ENCODE data around the gene RAP1GDS1. TPM values are rescaled to one million over a fixed set of nuclear protein-coding genes. Genes with fewer than 3 reads are reported as not detected.

Gene RAP1GDS1
- total RNA-seq, 1 donor from 2014 or later, result 31.6 TPM

DNA sequence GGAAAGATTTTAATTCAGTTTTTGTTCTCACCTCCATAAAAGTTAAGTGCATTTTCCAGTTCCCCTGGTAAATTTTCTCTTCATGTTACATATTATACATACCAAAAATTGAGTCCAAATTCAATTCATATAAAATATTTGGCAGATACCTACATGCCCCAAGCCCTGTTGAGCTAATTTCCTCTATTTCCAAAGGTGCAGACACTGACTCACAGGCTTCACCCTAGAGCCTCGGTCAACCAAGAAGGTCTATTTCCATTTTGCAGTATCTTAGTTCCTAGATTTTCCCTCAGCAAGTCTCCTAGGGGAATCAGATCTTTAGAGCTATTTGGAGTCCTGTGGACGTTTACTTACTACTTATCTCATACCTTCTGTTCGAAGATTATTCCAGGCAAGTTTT lies 222.8 kb downstream of the RAP1GDS1 start:
- H3K36me3 Mint-ChIP-seq, result no peaks in the 10 kb centered on the region
- no peak overlapping the region for H3K4me3 Mint-ChIP-seq
- peaks cover 4% of the 10 kb centered on the region for H3K4me1 Mint-ChIP-seq (ENCODE audit: unreplicated experiment)
- no peaks in the 10 kb centered on the region for H3K27me3 Mint-ChIP-seq
- no peaks in the 10 kb centered on the region for H3K9me3 Mint-ChIP-seq
- no peak overlapping the region for H3K27ac Mint-ChIP-seq
- DNase-seq (ENCODE audit: extremely low spot score, unreplicated experiment), result no peak
- TF ChIP-seq, protein P1, sequence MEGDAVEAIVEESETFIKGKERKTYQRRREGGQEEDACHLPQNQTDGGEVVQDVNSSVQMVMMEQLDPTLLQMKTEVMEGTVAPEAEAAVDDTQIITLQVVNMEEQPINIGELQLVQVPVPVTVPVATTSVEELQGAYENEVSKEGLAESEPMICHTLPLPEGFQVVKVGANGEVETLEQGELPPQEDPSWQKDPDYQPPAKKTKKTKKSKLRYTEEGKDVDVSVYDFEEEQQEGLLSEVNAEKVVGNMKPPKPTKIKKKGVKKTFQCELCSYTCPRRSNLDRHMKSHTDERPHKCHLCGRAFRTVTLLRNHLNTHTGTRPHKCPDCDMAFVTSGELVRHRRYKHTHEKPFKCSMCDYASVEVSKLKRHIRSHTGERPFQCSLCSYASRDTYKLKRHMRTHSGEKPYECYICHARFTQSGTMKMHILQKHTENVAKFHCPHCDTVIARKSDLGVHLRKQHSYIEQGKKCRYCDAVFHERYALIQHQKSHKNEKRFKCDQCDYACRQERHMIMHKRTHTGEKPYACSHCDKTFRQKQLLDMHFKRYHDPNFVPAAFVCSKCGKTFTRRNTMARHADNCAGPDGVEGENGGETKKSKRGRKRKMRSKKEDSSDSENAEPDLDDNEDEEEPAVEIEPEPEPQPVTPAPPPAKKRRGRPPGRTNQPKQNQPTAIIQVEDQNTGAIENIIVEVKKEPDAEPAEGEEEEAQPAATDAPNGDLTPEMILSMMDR (conservative IDR thresholded peaks at IDR 0.05), result no peak

DNA sequence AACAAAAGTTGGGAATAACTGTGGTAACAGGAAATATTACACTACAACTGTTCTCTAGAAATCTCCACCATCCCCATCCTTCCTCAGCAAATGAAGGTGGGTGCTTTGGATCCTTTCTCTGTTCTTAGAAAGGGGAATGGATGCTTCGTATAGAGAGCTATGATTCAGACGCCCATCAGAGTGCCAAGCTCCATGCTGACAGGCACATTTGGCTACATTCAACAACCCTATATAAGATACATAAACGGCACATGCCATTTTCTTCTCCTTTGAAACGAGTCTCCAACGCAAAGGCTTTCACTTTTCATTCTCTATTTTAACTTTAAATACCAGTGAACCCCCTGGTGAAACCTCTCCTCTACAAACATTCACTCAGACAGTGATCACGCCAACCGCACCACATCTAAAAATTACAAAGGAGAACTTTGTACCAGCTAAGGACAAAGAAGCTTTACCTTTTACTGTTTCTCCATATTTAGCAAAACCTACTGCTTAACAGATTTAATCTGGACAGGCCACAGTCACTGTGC lies 224.7 kb downstream of the RAP1GDS1 start:
- DNase-seq (ENCODE audit: extremely low spot score, unreplicated experiment), result no peak
- peaks cover 4% of the 10 kb centered on the region for H3K4me1 Mint-ChIP-seq (ENCODE audit: unreplicated experiment)
- H3K9me3 Mint-ChIP-seq, result no peaks in the 10 kb centered on the region
- H3K4me3 Mint-ChIP-seq, result no peak overlapping the region
- H3K36me3 Mint-ChIP-seq, result peaks cover 3% of the 10 kb centered on the region
- TF ChIP-seq, protein P1 (conservative IDR thresholded peaks at IDR 0.05), result no peak
- H3K27ac Mint-ChIP-seq, result no peak overlapping the region
- H3K27me3 Mint-ChIP-seq, result no peaks in the 10 kb centered on the region

DNA sequence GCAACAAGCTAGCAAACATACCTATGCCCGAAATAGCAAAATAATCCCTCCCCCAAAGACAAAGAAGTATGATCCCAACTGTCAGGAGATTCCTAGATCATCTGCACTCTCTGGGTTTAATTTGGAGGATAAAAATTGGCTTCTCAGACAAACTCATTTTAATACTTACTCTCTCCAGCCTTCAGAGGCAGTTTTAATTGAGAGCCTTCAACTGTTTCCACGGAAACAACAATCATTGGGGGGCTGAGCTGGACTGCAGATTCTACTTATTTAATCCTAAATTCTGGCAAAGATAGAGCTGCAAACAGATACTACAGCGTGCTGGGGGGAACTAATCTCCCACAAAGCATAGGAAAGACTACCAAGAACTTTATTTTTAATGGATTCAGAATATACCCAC lies 229.1 kb downstream of the RAP1GDS1 start:
- Mint-ChIP-seq H3K4me1 (ENCODE audit: unreplicated experiment) (peaks cover 9% of the 10 kb centered on the region), H3K27me3 (no peaks in the 10 kb centered on the region), H3K4me3 (no peak overlapping the region), H3K36me3 (peaks cover 3% of the 10 kb centered on the region), H3K27ac (no peak overlapping the region), H3K9me3 (no peaks in the 10 kb centered on the region)
- TF ChIP-seq, protein P1 (conservative IDR thresholded peaks at IDR 0.05), result no peak
- DNase-seq (ENCODE audit: extremely low spot score, unreplicated experiment), result no peak

DNA sequence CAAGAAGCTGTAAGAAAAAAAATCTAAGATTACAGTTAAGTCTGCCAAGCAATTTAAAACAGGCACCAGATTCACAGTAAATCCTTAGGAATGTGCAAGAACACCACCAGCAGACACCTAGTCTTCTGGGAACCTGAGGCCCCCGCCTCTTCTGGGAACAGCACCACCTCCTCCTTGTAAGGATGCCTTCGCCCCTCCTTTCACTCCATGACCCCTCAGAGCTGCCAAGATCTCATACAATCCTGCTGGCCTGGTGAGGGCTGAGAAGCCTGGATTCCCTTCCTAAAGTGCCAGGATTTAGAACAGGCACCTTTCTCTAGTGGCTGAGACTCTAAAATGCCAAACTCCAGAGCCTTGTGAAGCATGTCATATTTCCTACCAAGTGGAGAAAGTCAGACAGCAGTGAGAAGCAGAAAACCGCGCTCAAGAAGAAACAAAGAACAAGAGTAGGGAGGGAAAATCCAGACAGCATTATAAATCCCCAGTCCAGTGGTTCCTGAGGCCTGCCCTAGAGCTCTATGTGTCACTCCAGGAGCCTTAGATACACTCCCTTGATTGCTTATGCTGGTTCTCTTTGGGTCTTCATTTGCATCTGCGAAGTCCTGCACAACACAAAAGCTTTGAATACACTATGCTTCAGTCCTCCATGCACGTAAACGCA lies 230.8 kb downstream of the RAP1GDS1 start:
- no peak overlapping the region for H3K4me3 Mint-ChIP-seq
- peaks cover 3% of the 10 kb centered on the region for H3K36me3 Mint-ChIP-seq
- no peaks in the 10 kb centered on the region for H3K9me3 Mint-ChIP-seq
- TF ChIP-seq, protein P1 (conservative IDR thresholded peaks at IDR 0.05), result no peak
- peak overlapping the region; percentile 9 for H3K27ac Mint-ChIP-seq
- H3K27me3 Mint-ChIP-seq, result no peaks in the 10 kb centered on the region
- DNase-seq (ENCODE audit: extremely low spot score, unreplicated experiment), result no peak
- peaks cover 22% of the 10 kb centered on the region for H3K4me1 Mint-ChIP-seq (ENCODE audit: unreplicated experiment)

DNA sequence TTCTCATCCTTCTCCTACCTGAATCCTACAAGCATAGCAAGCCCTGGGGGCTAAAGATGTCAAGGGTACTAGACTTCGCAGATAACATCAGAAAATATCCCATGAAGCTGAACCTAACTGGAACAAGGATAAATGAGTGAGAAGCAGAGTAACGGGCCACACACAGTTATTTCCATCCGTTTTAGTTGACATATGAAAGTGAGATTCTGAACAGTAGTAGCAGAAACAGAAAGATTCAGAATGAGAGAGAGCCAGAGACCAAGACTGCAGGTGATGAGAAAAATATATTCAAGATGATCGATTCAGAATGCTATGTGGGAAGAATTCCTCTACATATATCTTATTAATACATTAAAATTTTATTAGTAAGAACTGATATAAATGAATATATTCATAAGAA lies 232.1 kb downstream of the RAP1GDS1 start:
- Mint-ChIP-seq H3K36me3 (peaks cover 3% of the 10 kb centered on the region), H3K27me3 (no peaks in the 10 kb centered on the region), H3K27ac (no peak overlapping the region), H3K4me3 (no peak overlapping the region), H3K4me1 (ENCODE audit: unreplicated experiment) (peaks cover 27% of the 10 kb centered on the region), H3K9me3 (no peaks in the 10 kb centered on the region)
- DNase-seq (ENCODE audit: extremely low spot score, unreplicated experiment), result no peak
- TF ChIP-seq, protein P1 (conservative IDR thresholded peaks at IDR 0.05), result no peak

Other genes starting within 250 kb of the RAP1GDS1 start
- gene STPG2, start 117.9 kb upstream of the RAP1GDS1 start, total RNA-seq (ENCODE audit: low replicate concordance), result 0.29 and 0.52 TPM in 2 replicates

Measured in type B pancreatic cell (in vitro differentiated cells).